Activated T-cell treated with anti-CD3 and anti-CD28 coated beads, Interleukin-2, amount 50 U/mL, for 48 hours (primary cell): ENCODE results near the gene TSGA10IP.

Experiments used
- DNase-seq, 2 experiments: peaks; one replicate each; pipeline ENCODE4 v3.0.0-alpha.2; 2020

The TSGA10IP gene

GRCh38 chr11:66008468-66009101, 63.3 kb downstream of the TSGA10IP start:
- DNase-seq = no peak
